ENCODE data around the gene COX6A1. TPM values are rescaled to one million over a fixed set of nuclear protein-coding genes. Genes with fewer than 3 reads are reported as not detected.
A peak's percentile ranks its signal among the peaks of the same experiment; 100 is the strongest.

COX6A1 gene
- total and polyA plus RNA-seq, 2 of the 13 experiments (the other 11 are each of a cell fraction or from before 2014, with no cell fraction given) = 542 to 673 TPM

- TF ChIP-seq DDIT3 (CRISPR knock-in tag; IDR thresholded peaks at IDR 0.05) (no peak), ZFYVE20 (CRISPR knock-in tag; IDR thresholded peaks at IDR 0.05; ENCODE audit: borderline replicate concordance, low read depth) (no peak), ZNF431 (CRISPR knock-in tag; IDR thresholded peaks at IDR 0.05; ENCODE audit: borderline replicate concordance, low read depth) (no peak), MLXIP (CRISPR knock-in tag; IDR thresholded peaks at IDR 0.05; ENCODE audit: borderline replicate concordance) (no peak), PLRG1 (conservative IDR thresholded peaks at IDR 0.05) (no peak), ZNF672 (CRISPR knock-in tag; IDR thresholded peaks at IDR 0.05) (no peak), ZNF207 (IDR thresholded peaks at IDR 0.05; ENCODE audit: borderline replicate concordance) (no peak), HOXD1 (CRISPR knock-in tag; IDR thresholded peaks at IDR 0.05) (no peak), ZNF354B (CRISPR knock-in tag; IDR thresholded peaks at IDR 0.05) (no peak), ZNF432 (CRISPR knock-in tag; IDR thresholded peaks at IDR 0.05; ENCODE audit: borderline replicate concordance) (no peak), WIZ (CRISPR knock-in tag; IDR thresholded peaks at IDR 0.05) (no peak), MLX (CRISPR knock-in tag; IDR thresholded peaks at IDR 0.05) (0 out of 2 replicates have a peak, but pooled peaks have one; percentile 30), XBP1 (CRISPR knock-in tag; IDR thresholded peaks at IDR 0.05) (no peak), MYC (CRISPR knock-in tag; IDR thresholded peaks at IDR 0.05; ENCODE audit: borderline replicate concordance) (peak; percentile 60; the same call in 1 of the 2 replicates), BCLAF1 (IDR thresholded peaks at IDR 0.05) (no peak), ZNF878 (CRISPR knock-in tag; IDR thresholded peaks at IDR 0.05) (no peak), HNRNPL (IDR thresholded peaks at IDR 0.05; ENCODE audit: low read depth, low read length) (no peak), HIVEP1 (CRISPR knock-in tag; IDR thresholded peaks at IDR 0.05) (peak; percentile 68), ZNF546 (CRISPR knock-in tag; conservative IDR thresholded peaks at IDR 0.05) (no peak), KLF15 (CRISPR knock-in tag; IDR thresholded peaks at IDR 0.05; ENCODE audit: borderline replicate concordance) (no peak), ERF (CRISPR knock-in tag; IDR thresholded peaks at IDR 0.05) (peak; percentile 46; the same call in 1 of the 2 replicates), ZNF232 (CRISPR knock-in tag; IDR thresholded peaks at IDR 0.05; ENCODE audit: borderline replicate concordance) (0 out of 2 replicates have a peak, but pooled peaks have one; percentile 35), FOXA1 (IDR thresholded peaks at IDR 0.05) (no peak), FOXA1 (CRISPR knock-in tag; IDR thresholded peaks at IDR 0.05) (no peak), MED8 (CRISPR knock-in tag; IDR thresholded peaks at IDR 0.05; ENCODE audit: insufficient replicate concordance) (no peak), ZNF547 (CRISPR knock-in tag; IDR thresholded peaks at IDR 0.05) (no peak; the same call in 1 of the 2 replicates)
Measured at GRCh38 chr12:120437735-120438494, at the start of gene COX6A1 (continued).

All from HepG2 (cell line).